IPS-NIHi7 (cell line): ENCODE data around the gene LMNTD2.
"Not testable (repeated sequence)": the region's sequence is repeated elsewhere in the genome, so short reads cannot be mapped to it uniquely, and the experiment has no call there.

ENCODE experiments used
- DNase-seq: peaks from one replicate; pipeline ENCODE4 v3.0.0; 2012; ENCODE audit warnings: mixed read lengths; ENCODE audit errors: extremely low spot score

LMNTD2 gene

GRCh38 chr11:532986-533585 is 27.5 kb downstream of the LMNTD2 start:
- no peak for DNase-seq

- no peak for DNase-seq
These were observed 28.0 kb downstream of the LMNTD2 start for GRCh38 chr11:532527-532985.

GRCh38 chr11:531919-532526 is 28.5 kb downstream of the LMNTD2 start:
- DNase-seq: no peak

GRCh38 chr11:530960-531831 is 29.3 kb downstream of the LMNTD2 start:
- no peak for DNase-seq

GRCh38 chr11:529728-530411 is 30.7 kb downstream of the LMNTD2 start:
- no peak for DNase-seq

- no peak for DNase-seq
These were observed 31.5 kb downstream of the LMNTD2 start for GRCh38 chr11:528815-529727.

- no peak for DNase-seq
These were observed 32.2 kb downstream of the LMNTD2 start for GRCh38 chr11:528166-528814.

- DNase-seq: no peak
These were observed 34.3 kb downstream of the LMNTD2 start for GRCh38 chr11:526192-526591.

GRCh38 chr11:521177-521688 is 39.3 kb downstream of the LMNTD2 start:
- DNase-seq: no peak

GRCh38 chr11:520428-521176 is 39.9 kb downstream of the LMNTD2 start:
- DNase-seq: no peak

GRCh38 chr11:518463-519202 is 41.9 kb downstream of the LMNTD2 start:
- DNase-seq: peak; percentile 91

GRCh38 chr11:516918-517685 is 43.4 kb downstream of the LMNTD2 start:
- DNase-seq: not testable (repeated sequence)

- no peak for DNase-seq
These were observed 44.1 kb downstream of the LMNTD2 start for GRCh38 chr11:516400-516799.

GRCh38 chr11:515131-515530 is 45.4 kb downstream of the LMNTD2 start:
- DNase-seq: no peak

- no peak for DNase-seq
These were observed 45.9 kb downstream of the LMNTD2 start for GRCh38 chr11:514606-515005.

GRCh38 chr11:512761-513595 is 47.6 kb downstream of the LMNTD2 start:
- no peak for DNase-seq

GRCh38 chr11:508956-509355 is 51.6 kb downstream of the LMNTD2 start:
- DNase-seq: no peak
